HG03432 (cell line): Measurements from ENCODE around the gene GLTPD2.

ENCODE experiments used
- ATAC-seq: cut with Tn5 transposase; IDR thresholded peaks from one replicate; pipeline ENCODE4 v1.9.1; 2021; ENCODE audit warnings: mild to moderate bottlenecking, moderate library complexity; ENCODE audit not compliant: unreplicated experiment

Gene GLTPD2

DNA sequence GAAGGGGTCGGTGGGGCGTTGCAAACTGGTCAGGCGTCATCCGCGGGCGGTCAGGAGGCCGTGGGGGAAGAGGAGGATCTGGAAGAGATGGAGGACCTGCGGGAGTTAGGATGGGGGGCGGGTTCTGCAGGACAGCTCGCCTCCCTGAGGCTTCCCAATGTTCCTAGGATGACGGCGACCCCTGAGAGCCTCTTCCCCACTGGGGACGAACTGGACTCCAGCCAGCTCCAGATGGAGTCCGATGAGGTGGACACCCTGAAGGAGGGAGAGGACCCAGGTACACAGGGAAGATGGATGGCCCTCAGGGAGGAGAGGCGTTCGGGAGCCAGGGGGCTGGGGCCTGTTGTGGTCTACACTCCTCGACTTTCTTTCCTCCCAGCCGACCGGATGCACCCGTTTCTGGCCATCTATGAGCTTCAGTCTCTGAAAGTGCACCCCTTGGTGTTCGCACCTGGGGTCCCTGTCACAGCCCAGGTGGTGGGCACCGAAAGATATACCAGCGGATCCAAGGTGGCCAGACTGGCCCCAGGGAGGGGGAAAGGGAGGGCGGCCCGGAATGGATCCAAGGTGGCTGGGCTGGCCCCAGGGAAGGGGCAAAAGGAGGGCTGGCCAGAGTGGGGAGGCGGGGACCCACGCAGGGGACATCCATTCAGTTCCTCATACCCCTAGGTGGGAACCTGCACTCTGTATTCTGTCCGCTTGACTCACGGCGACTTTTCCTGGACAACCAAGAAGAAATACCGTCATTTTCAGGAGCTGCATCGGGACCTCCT is 19.0 kb downstream of the GLTPD2 start:
- no peak for ATAC-seq

DNA sequence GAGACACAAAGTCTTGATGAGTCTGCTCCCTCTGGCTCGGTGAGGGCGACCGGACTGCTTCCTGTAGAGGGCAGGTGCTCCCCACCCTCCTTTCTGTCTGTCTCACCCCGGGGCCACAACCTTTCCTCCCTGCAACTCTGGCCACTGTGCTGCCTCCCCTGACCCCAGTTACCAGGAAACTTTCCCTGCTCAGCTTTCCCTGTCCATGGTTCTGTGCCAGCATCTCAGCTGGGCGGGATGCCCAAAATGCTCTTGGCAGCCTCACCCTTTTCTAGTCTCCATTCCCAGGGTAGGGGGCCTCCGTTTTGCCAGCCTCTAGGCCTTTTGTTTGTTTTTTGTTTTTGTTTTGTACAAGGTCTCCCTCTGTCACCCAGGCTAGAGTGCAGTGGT is 19.6 kb downstream of the GLTPD2 start:
- ATAC-seq, result no peak

DNA sequence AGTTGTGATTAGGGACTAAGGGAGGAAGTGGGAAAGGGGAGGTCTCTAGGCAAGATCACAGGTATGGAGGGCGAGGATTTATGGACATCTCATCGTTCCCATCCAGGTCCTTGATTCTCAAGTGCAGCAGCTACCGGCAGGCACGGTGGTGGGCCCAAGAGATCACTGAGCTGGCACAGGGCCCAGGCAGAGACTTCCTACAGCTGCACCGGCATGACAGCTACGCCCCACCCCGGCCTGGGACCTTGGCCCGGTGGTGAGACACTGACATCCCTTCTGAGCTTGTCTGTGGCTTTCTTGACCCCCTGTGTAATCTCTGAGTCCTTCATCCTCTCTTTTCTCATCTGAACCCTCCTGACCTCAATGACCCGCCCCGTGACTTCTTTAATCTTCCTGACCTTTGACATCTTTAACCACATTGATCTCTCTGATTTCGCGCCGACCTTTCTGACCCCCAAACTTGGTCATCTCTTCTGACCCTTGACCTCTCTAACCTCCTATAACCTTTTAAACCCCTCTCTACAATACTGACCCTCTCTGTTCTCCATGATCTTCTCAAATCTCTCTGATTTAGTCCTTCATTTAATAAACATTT is 22.0 kb downstream of the GLTPD2 start:
- ATAC-seq, result no peak

DNA sequence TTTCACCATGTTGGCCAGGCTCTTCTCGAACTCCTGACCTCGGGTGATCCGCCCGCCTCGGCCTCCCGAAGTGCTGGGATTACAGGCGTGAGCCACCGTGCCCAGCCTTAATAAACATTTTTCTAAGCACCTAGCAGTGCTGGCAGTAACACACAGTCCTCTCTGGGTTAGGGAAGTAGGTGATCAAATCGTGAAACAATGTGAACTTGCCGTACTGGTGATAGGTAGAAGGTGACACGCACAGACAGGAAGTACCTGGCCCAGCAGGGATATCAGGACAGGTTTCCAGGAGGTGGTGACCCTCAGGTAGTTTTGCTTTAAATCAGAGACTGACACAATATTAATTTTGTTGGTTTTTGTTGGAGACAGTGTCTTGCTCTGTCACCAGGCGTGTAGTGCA is 22.7 kb downstream of the GLTPD2 start:
- ATAC-seq, result no peak

DNA sequence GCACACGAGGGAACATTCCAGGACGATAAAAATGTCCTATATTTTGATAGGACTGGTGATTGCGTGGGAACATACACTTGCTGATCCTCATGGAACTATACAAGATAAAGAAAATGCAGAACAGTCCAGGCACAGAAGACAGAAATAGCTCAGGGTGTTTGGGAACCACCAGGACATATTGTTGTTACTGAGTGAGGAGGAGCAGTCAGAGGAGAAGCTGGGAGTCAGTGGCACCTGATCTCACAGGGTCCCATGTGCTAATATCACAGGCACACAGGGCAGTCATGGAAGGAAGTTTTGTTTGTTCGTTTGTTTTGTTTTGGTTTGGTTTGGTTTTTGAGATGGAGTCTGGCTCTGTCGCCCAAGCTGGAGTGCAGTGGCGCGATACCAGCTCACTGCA is 23.9 kb downstream of the GLTPD2 start:
- ATAC-seq, result no peak

DNA sequence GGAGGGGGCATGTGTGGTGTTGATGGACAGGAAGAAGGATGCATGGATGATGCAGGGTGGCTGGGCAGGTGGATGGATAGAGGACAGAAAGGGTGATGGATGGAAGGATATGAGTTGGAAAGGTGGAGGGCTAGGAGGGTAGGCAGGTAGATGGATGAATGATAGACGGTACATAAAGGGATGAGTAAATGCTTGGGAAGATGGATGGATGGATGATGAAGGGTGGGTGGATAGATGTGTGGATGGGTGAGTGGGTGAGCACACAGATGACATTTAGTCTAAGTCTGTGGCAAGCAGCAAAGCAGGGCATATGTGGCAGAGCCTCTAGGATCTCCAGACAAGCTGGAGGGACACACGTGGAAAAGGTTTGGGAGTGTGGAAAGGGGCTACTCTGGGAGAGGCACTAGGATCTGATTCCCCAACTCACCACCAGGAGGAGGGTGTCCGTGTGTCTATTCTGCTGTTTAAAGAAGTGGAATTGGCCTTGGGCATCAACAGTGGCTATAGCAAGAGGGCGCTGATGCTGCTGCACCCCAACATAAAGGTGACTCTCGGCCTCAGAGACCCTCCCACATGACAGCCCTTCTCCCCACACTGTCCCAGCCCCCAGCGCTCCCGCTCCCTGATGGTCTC is 26.4 kb downstream of the GLTPD2 start:
- no peak for ATAC-seq

DNA sequence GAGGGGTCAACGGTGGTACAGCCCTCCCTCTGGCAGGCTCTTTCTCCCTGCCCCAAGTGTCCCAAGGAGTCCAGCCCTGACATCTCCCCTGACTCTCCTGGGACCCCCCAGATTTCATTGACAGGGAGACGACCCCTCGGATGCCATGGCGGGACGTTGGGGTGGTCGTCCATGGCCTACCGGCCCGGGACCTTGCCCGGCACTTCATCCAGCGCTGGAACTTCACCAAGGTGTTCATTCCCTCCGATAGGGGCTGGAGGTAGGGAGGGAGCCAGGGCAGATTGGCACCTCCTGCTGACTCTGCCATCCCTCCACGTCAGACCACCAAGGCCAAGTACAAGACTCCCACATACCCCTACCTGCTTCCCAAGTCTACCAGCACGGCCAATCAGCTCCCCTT is 28.1 kb downstream of the GLTPD2 start:
- ATAC-seq, result no peak

DNA sequence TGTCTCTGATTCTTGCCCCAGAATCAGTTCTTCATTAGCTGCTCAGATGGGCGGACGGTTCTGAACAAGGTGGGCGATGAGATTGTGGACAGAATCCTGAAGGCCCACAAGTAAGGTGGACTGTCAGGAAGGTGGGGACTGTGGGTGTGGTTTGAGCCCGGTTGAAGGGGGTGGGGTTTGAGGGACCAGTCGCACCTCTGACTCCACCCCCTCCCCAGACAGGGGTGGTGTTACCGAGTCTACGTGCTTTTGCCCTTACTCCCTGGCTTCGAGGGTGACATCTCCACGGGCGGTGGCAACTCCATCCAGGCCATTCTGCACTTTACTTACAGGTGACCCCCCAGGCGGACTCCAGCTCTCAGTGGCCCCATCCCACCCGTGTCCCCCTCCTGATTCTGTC is 29.5 kb downstream of the GLTPD2 start:
- ATAC-seq, result no peak

DNA sequence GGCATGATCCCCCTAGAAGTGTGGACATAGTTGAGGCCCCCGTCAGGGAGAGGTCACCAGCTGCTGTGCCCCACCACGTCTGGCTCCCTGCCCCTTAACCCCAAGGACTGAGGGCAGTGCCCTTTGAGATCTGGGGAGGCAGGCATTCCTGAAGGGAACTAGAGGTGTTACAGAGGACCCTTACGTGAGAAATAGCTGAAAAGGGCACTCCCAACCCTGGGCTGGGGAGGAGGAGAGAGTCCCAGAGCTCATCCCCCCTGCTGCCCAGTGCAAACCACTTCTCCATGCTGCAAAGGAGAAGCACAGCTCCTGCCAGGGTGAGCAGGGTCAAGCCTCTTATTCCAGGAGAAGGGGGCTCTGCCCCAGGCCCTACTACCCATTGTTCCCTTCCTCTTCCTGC is 34.1 kb downstream of the GLTPD2 start:
- ATAC-seq, result no peak

DNA sequence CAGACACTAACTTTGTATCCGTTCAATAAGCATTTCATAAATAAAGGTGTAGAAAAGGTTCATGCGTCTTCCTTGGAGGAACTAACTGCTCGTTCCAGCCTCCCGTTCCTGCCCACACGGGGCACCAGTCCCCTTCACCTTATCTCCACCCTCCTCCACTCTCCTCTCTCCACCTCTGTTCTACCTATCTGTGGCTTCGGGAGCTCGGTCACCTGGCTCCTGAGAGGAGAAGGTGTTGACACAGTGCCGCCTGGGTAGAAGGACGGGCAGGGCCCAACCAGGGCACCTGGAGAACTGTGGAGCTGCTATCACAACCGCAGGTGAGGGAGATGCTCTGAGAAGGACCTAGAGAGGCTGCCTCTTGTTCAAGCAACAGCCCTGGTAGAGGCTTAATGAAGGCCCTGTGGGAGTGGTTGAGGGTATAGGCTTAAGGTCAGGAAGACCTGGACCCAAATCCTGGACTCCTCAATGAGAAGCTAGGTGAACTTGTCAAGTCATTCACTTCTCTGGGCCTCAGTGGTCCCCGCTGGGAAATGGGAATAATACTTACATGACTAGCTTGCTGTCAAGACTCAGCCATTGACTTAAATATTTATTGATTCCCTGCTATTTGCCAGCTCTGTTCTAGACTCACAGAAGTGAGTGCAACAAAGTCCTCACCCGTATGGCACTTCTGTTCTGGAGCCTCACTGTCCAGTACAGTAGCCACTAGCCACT is 34.8 kb downstream of the GLTPD2 start:
- no peak for ATAC-seq

DNA sequence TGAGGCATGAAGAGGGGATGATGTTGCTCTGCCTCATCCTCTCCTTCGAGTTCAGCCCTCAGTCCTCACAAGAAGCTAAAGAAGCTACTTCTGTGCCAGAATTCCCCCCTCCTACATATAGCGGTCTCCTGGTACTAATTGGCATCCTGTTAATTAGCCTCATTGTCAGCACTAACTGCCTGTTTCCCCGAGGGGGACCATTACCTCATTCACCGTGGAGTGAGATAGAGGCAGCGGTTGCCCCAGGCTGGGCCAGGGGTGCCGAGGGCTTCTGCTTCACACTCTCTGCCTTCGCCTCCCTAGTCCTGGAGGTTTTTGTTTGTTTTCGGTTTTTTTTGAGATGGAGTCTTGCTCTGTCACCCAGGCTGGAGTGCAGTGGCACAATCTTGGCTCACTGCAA is 38.6 kb downstream of the GLTPD2 start:
- ATAC-seq, result no peak

DNA sequence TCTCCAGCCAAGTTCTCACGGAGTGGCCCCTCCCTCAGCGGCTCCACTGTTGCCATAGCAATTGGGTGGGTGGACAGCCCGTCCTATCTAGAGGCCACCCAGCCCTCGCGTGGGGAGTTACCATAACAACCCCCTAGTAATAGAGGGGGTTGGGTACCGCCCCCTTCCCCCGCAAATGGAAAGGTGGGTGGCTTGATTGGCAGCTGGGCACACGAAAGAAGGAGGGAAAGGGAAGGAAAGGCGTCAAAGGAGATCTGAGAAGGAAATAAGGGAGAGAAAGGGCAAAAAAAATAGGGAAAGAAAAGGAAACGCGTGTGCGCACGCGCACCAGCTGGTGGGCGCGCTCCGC is 44.0 kb downstream of the GLTPD2 start:
- ATAC-seq, result peak; percentile 9

DNA sequence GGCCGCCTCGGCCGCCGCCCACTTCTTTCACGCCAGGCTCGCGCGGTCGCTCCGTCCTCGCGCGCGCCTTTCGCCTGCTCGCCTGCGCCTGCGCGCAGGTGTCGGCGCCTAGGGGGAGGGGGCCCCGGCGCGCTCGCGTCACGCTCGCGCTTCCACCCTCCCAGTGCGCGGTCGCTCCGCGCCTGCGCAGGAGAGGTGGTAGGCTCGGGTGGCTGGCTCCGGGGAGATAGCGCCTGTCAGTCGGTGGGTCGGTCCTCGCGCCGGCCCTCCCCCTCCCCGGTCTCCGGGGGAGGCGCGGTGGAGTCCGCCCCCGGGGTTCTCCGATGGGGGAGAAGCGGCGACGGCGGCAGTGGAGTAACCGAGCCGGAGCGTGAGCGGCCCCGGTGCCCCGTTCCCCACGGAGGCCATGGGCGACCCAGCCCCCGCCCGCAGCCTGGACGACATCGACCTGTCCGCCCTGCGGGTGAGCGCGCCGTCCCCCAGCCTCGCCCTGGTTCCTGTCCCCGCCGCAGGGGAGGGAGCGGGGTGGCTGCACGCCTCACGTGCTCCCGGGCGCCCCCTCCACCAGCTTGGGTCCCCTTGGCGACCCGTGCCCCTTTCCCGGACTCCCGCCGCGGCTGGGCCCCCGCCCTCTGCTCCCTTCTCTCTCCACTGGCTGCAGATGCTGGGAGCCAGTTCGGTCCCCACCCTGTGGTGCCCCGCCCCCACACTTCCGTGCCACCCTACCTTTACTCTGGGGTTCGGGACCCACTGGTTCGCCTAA is 44.6 kb downstream of the GLTPD2 start, which contains the start of gene MINK1:
TSS of gene MINK1 (plus strand) at position 163 of the 763 bp plus-strand sequence. CDS start at position 407, 244 bp downstream.
- peak; percentile 89 for ATAC-seq

DNA sequence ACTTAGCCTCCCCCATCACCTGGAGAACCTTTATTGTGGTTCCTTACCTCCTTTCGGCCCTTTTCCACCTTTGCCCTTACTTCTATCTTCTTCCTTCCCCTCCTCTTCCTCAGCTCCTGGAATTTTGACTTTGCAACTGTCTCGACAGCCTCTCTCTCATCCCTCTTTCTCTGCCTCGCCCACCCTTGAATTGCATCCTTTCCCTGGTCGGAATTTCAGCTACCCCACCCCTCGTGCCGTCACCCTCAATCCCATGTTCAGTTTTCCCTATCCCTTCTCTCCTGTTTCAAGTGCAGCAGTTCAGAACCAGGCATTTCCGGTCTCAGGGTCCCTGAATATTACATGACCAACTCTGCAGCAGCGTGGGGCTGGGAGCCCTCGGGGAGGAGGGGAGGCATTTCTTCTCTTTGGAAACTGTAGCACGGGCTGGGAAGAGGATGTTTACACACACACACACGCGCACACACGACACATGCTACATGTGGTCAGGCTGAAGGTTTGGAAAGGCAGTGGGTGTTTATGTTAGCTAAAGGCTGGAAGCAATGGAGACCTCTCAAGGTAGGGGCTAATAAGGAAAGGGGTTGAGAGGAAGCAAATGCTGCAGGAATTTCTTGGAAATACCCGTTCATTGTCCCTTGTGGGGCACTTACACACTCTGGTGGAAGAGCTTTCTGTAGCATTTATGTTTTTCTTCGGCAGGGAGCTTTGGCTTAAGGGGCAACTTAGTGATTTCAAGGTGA is 45.3 kb downstream of the GLTPD2 start:
- no peak for ATAC-seq

DNA sequence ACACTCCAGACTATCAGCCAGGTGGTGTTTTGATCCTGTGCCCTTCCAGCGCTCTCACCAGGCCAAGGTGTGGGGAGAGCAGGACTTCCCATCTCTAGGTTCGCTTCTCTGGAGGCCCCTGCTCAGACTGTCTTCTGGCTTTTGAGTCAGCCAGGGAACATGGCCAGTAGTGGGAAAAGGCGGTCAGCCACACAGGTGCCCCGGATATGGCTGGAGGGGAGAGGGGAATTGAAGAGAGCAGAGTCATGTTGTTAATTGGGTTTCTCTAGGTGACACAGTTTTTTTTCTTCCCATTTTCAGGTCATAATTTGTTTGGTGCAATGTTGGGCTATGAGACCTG is 45.9 kb downstream of the GLTPD2 start:
- ATAC-seq, result no peak

DNA sequence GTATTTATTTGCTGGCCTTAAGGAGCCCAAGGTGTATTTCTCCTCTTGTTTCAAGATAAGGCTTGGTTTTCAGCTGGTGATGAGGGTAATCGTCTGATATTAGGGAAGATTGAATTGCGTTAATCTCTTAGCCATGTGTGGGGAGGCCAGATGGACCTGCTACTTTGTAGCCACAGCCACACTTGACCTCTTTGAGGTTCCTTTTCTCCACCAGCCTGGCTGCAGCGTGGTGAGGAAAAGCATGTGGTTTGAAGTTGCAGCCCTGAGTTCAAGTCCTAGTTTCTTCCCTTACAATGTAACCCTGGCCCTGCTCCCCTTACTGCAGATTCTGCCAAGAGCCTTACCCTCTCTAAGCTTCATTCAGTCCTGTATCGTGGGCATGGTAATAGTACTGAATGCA is 47.5 kb downstream of the GLTPD2 start:
- ATAC-seq, result no peak

DNA sequence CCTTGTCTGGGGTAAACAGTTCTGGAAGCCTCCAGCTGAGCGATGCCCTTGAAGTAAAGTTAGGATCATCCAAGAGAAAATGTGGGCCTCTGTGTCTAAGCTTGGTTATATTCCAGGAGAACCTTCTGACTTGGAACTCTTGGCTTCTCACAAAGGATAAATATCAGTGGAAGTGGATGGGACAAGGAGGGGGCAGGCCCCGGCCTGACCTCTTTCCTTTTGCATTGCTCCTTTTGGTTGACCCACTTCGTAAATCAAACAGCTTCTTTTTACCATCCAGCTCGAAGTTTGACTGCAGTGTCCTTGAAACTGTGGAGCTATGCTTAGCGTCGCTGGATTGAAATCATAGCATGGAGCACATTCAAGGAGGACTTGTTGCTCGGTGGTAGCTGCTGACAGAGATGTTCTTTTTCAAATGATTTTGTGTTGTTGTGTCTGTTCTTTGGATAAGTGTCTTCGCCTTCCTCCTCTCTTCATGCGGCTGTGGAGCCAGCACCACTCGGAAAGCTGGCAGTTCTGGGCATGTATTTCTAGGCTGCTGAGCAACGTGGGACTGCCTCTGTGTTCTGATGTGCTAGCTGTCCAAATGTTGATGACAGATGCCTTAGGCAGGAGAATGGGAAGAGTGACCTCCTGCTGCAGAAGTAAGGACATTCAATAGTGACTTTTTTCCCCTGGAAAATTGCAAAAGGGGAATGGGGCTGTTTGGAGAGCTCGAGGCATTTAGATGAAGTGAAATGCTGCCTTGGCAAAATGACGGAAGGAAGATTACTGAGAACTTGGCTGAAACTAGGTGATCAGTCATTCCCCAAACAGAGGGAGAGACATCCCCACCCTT is 48.9 kb downstream of the GLTPD2 start:
- no peak for ATAC-seq

DNA sequence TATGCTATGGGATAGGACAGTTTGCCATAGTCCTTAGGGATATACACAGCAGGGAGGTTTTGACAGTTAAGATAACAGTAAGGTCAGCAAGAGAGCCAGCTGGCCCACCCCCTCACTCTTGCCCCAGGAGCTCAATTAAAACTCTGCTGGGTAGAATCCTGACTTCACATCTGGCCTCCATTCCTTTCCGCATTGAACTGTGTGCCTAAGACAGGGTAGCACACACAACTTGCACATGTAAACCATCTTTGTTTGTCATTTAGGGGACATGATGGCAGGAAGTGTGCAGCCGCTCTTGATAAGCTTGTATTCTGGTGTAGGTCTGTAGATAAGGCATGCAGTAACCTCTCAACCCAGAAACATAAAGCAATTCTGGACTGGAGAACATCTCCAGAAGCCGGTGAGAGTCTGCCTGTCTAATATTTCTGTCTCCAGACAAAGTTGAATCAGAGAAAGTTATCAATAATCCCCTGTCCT is 49.6 kb downstream of the GLTPD2 start:
- ATAC-seq, result no peak

DNA sequence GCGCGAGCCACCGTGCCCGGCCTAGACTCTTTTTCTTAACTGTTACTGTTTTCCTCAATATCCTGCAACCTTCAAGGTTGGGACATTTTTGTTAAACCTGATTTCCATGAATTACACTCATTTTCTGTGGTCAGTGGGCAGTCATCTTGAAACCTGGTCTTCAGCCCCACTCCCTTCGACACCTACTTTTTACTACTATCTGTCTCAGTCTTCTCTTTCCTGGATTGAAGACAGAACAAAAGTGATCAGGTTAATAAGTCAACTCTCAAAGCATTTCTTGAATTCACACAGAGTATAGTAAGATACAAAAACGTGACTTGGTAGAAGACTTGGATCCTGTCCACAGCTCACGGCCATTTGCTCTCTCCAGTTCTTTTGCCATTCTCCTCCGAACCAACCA is 50.5 kb downstream of the GLTPD2 start:
- no peak for ATAC-seq
